GM12878 (cell line): ENCODE results near the gene ARHGAP26. TPM values are rescaled to one million over a fixed set of nuclear protein-coding genes. Genes with fewer than 3 reads are reported as not detected.

ENCODE experiments used
- ATAC-seq: fragments of 200-7000 bp; cut with Tn5 transposase; 3 replicates; pipeline ENCODE4 v1.9.1; 2020; ENCODE audit warnings: mild to moderate bottlenecking, moderate library complexity
- BruUV-seq: library from RNA; stranded (reverse); fragments of 400-500 nt; replicated peaks from 2 replicates; lab custom pipeline; 2021; lab: Mats Ljungman, UMichigan
- CTCF ChIA-PET: fragments of 300-600 bp; sonication (Branson Sonifier 250); formaldehyde crosslinking; extraction: SDS; loops from one replicate; lab custom pipeline; 2021; ENCODE audit warnings: inconsistent platforms; lab: Yijun Ruan, JAX
- POLR2A ChIA-PET: fragments of 350-600 bp; formaldehyde crosslinking; extraction: SDS; loops from one replicate; lab custom pipeline; 2021; ENCODE audit warnings: inconsistent platforms; lab: Charles Lee
- RAD21 ChIA-PET: fragments of 300-600 bp; sonication (Branson Sonifier 250); formaldehyde crosslinking; loops from one replicate; lab custom pipeline; 2023; ENCODE audit warnings: antibody characterized with exemption; ENCODE audit not compliant: unreplicated experiment; lab: Charles Lee
- SMC1A ChIA-PET: fragments of 300-600 bp; sonication (Branson Sonifier 250); formaldehyde crosslinking; loops from one replicate; lab custom pipeline; 2023; ENCODE audit not compliant: unreplicated experiment, uncharacterized antibody; lab: Charles Lee
- DNase-seq: peaks from one replicate; pipeline ENCODE4 v3.0.0-alpha.2; 2011; ENCODE audit warnings: low read depth, low spot score
- FAIRE-seq: peaks from 3 replicates; lab custom pipeline; 2011; peaks lifted over from hg19 to GRCh38; lab: Jason Lieb, UNC
- H2AFZ ChIP-seq: 2 replicates; pipeline ENCODE4 v1.6.0; 2011; ENCODE audit warnings: low read depth, low read length, control low read depth; ENCODE audit not compliant: control insufficient read depth
- H3K27ac ChIP-seq: 2 replicates; pipeline ENCODE4 v1.5.1; 2011; ENCODE audit warnings: control low read depth; ENCODE audit not compliant: control insufficient read depth, insufficient read depth
- H3K27me3 ChIP-seq, 2 experiments: replicated peaks in 1 of 2; 2 replicates each; pipeline versions ENCODE4 v1.6.0 to v1.6.1; 2011; ENCODE audit warnings: low read length in 1 of 2; ENCODE audit not compliant: control insufficient read depth in 2 of 2, insufficient read depth in 2 of 2
- H3K36me3 ChIP-seq, 2 experiments: 2 replicates each; pipeline ENCODE4 v1.5.1; 2011; ENCODE audit warnings: low read length in 1 of 2; ENCODE audit not compliant: control insufficient read depth in 2 of 2, insufficient read depth in 2 of 2
- H3K4me1 ChIP-seq: 2 replicates; pipeline ENCODE4 v1.6.1; 2011; ENCODE audit warnings: mild to moderate bottlenecking, low read length, moderate library complexity, mixed read lengths; ENCODE audit not compliant: control insufficient read depth, insufficient read depth
- H3K4me2 ChIP-seq: 2 replicates; pipeline ENCODE4 v1.6.0; 2011; ENCODE audit warnings: control low read depth; ENCODE audit not compliant: control insufficient read depth, insufficient read depth
- H3K4me3 ChIP-seq: fragments of 200-600 bp; sonication (generic); 2 replicates; pipeline ENCODE4 v1.5.1; 2016
- H3K79me2 ChIP-seq: 2 replicates; pipeline ENCODE4 v1.6.0; 2011; ENCODE audit warnings: low read length; ENCODE audit not compliant: control insufficient read depth, insufficient read depth
- H3K9ac ChIP-seq: 2 replicates; pipeline ENCODE4 v1.8.0; 2011; ENCODE audit warnings: low read length, control low read depth, mixed read lengths; ENCODE audit not compliant: control insufficient read depth, insufficient read depth
- H3K9me3 ChIP-seq: replicated peaks from 3 replicates; pipeline ENCODE4 v1.5.1; 2011; ENCODE audit warnings: mild to moderate bottlenecking, low read length; ENCODE audit not compliant: control insufficient read depth, insufficient read depth
- H4K20me1 ChIP-seq: 2 replicates; pipeline ENCODE4 v1.6.0; 2011; ENCODE audit not compliant: control insufficient read depth, insufficient read depth
- CBX3 ChIP-seq: fragments of 200-600 bp; sonication (generic); IDR thresholded peaks from 2 replicates; pipeline ENCODE4 v1.6.1; 2016; ENCODE audit warnings: low read depth, borderline replicate concordance
- CREM ChIP-seq: IDR thresholded peaks from 2 replicates; pipeline ENCODE4 v1.6.1; 2014; ENCODE audit warnings: antibody characterized with exemption, low read depth
- HDAC2 ChIP-seq: fragments of 200-600 bp; sonication (generic); IDR thresholded peaks from 2 replicates; pipeline ENCODE4 v1.6.1; 2017
- NFXL1 ChIP-seq: fragments of 450-650 bp; IDR thresholded peaks from 2 replicates; pipeline ENCODE4 v1.6.1; 2017; ENCODE audit warnings: antibody characterized with exemption, mild to moderate bottlenecking, borderline replicate concordance
- SIX5 ChIP-seq: IDR thresholded peaks from 2 replicates; pipeline ENCODE4 v1.6.1; 2011; ENCODE audit warnings: mild to moderate bottlenecking, low read depth, low read length, moderate library complexity; ENCODE audit not compliant: severe bottlenecking
- SMC3 ChIP-seq: IDR thresholded peaks from 2 replicates; pipeline ENCODE4 v1.6.1; 2011; ENCODE audit warnings: low read length, improper control_type of control experiment, borderline replicate concordance
- TCF7 ChIP-seq: IDR thresholded peaks from 2 replicates; pipeline ENCODE4 v1.6.1; 2014; ENCODE audit warnings: antibody characterized with exemption, borderline replicate concordance
- WRNIP1 ChIP-seq: IDR thresholded peaks from 2 replicates; pipeline ENCODE4 v1.6.1; 2011; ENCODE audit warnings: low read depth, low read length, improper control_type of control experiment, borderline replicate concordance
- ZNF207 ChIP-seq: fragments of 450-650 bp; IDR thresholded peaks from 2 replicates; pipeline ENCODE4 v1.6.1; 2014; ENCODE audit warnings: antibody characterized with exemption, mild to moderate bottlenecking, borderline replicate concordance
- WGBS: methylation state at CpG from one replicate; pipeline ENCODE4 v1.1.6; 2016; ENCODE audit warnings: low lambda C conversion rate; ENCODE audit not compliant: insufficient replicate concordance, insufficient coverage; ENCODE audit errors: missing lambda C conversion rate; 5-methylcytosine and 5-hydroxymethylcytosine counted together
- in situ Hi-C: fragments of 300-500 bp; cut with MboI; formaldehyde crosslinking; loops from 9 replicates; pipeline ENCODE4 v1.14.3; 2018; ENCODE audit warnings: mixed read lengths
- intact Hi-C: fragments of 100-400 bp; cut with micrococcal nuclease; formaldehyde crosslinking; loops from one replicate; pipeline ENCODE4 v1.14.2; 2022; ENCODE audit not compliant: unreplicated experiment
- polyA plus RNA-seq, 11 experiments: library from polyadenylated mRNA; depleted of rRNA in 4 of 11; unstranded in 6 of 11; stranded (reverse) in 5 of 11; fragments of >200 nt; fragmentation: Nextera tagmentation in 4 of 11; fragmentation: Illumina TruSeq in 1 of 11; extraction: Ambion mirVana in 4 of 11; extraction: Trizol in 1 of 11; gene quantifications; 1 replicate in 1 of 11; 2 replicates in 10 of 11; pipeline versions ENCODE4 v1.2.1 to v1.2.3, GENCODE V29; 2011 to 2016; ENCODE audit warnings: inconsistent platforms in 2 of 11, missing spikeins in 2 of 11, low read depth in 1 of 11
- total RNA-seq, 4 experiments: library from RNA; depleted of rRNA in 3 of 4; stranded (reverse); fragments of >200 nt in 3 of 4; fragmentation: Illumina TruSeq in 1 of 4; extraction: Trizol in 1 of 4; gene quantifications; 2 replicates each; pipeline versions ENCODE4 v1.2.1 to v1.2.3, GENCODE V29; 2013 to 2021
- TF ChIP-seq, protein P1 (sequence below): fragments of 450-650 bp; IDR thresholded peaks from 2 replicates; pipeline ENCODE4 v1.6.1; 2016; ENCODE audit warnings: mild to moderate bottlenecking
- TF ChIP-seq, protein P2 (sequence below): fragments of 450-650 bp; IDR thresholded peaks from 2 replicates; pipeline ENCODE4 v1.6.1; 2017; ENCODE audit warnings: borderline replicate concordance
- TF ChIP-seq, protein P3 (sequence below): IDR thresholded peaks from 2 replicates; pipeline ENCODE4 v1.6.1; 2012; ENCODE audit warnings: improper control_type of control experiment, low read depth, low read length; ENCODE audit not compliant: insufficient replicate concordance
- TF ChIP-seq, protein P4 (sequence below): fragments of 450-650 bp; formaldehyde crosslinking; IDR thresholded peaks from 2 replicates; pipeline ENCODE4 v1.4.0; 2022; ENCODE audit warnings: mild to moderate bottlenecking, moderate library complexity

The ARHGAP26 gene
- total and polyA plus RNA-seq, 10 of the 15 experiments (the other 5 are each of a cell fraction or from before 2014, with no cell fraction given): 9.4 to 41.5 (median 19.3) TPM

DNA sequence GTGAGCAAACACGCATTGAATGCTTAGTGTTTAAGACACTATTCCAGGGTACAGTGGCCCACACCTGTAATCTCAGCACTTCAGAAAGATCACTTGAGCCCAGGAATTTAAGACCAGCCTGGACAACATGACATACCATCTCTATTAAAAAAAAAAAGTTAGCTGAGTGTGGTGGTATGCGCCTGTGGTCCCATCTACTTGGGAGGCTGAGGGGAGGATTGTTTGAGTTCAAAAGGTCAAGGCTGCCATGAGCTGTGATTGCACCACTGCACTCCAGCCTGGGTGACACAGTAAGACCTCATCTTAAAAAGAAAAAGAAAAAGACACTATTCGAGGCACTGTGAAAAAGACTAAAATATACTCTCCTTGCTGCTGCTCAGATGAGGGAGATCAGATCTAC is 392.6 kb downstream of the ARHGAP26 start:
- Histone ChIP-seq H2AFZ (no peak overlapping the region), H3K4me2 (no peak overlapping the region), H3K27me3 (no peaks in the 10 kb centered on the region), H3K9me3 (no peaks in the 10 kb centered on the region), H3K4me1 (no peaks in the 10 kb centered on the region; the same call in 1 of the 2 replicates), H3K79me2 (no peaks in the 10 kb centered on the region), H3K9ac (no peak overlapping the region), H3K4me3 (no peak overlapping the region), H3K27ac (no peak overlapping the region), H4K20me1 (no peaks in the 10 kb centered on the region), H3K36me3 (no peaks in the 10 kb centered on the region; a peak in 1 of 4 replicates)
- ATAC-seq (no peak), FAIRE-seq (no peak), DNase-seq (no peak)
- WGBS: 98% methylated on average over 3 of the region's 3 CpGs
- CTCF ChIA-PET: interaction anchor here (0.9 kb wide), 1 partner anchor 143 kb away, joined by 4 read pairs; no protein-coding TSS in a partner anchor
- RAD21 ChIA-PET: interaction anchor here (3.3 kb wide), 1 partner anchor 20 kb away, joined by 8 read pairs; no protein-coding TSS in a partner anchor
- no TSS peak for BruUV-seq
- SMC1A ChIA-PET: interaction anchor here (1.3 to 2.9 kb wide), 2 partner anchors 9 to 30 kb away, joined by 3 to 15 read pairs; no protein-coding TSS in a partner anchor
- POLR2A ChIA-PET: interaction anchor here (0.6 to 1.7 kb wide), 2 partner anchors 16 to 104 kb away, joined by 3 read pairs; no protein-coding TSS in a partner anchor
- intact Hi-C loops: no loop called here
- in situ Hi-C loops: no loop called here
- TF ChIP-seq TCF7: no peak
- TF ChIP-seq SIX5: no peak
- no peak for TF ChIP-seq CREM
- TF ChIP-seq HDAC2: no peak
- TF ChIP-seq, protein P1, sequence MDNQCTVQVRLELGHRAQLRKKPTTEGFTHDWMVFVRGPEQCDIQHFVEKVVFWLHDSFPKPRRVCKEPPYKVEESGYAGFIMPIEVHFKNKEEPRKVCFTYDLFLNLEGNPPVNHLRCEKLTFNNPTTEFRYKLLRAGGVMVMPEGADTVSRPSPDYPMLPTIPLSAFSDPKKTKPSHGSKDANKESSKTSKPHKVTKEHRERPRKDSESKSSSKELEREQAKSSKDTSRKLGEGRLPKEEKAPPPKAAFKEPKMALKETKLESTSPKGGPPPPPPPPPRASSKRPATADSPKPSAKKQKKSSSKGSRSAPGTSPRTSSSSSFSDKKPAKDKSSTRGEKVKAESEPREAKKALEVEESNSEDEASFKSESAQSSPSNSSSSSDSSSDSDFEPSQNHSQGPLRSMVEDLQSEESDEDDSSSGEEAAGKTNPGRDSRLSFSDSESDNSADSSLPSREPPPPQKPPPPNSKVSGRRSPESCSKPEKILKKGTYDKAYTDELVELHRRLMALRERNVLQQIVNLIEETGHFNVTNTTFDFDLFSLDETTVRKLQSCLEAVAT: no peak
- TF ChIP-seq NFXL1: no peak
- TF ChIP-seq, protein P2, sequence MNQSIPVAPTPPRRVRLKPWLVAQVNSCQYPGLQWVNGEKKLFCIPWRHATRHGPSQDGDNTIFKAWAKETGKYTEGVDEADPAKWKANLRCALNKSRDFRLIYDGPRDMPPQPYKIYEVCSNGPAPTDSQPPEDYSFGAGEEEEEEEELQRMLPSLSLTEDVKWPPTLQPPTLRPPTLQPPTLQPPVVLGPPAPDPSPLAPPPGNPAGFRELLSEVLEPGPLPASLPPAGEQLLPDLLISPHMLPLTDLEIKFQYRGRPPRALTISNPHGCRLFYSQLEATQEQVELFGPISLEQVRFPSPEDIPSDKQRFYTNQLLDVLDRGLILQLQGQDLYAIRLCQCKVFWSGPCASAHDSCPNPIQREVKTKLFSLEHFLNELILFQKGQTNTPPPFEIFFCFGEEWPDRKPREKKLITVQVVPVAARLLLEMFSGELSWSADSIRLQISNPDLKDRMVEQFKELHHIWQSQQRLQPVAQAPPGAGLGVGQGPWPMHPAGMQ: no peak
- no peak for TF ChIP-seq ZNF207
- TF ChIP-seq WRNIP1: no peak
- no peak for TF ChIP-seq CBX3
- TF ChIP-seq SMC3: no peak
- TF ChIP-seq, protein P3, sequence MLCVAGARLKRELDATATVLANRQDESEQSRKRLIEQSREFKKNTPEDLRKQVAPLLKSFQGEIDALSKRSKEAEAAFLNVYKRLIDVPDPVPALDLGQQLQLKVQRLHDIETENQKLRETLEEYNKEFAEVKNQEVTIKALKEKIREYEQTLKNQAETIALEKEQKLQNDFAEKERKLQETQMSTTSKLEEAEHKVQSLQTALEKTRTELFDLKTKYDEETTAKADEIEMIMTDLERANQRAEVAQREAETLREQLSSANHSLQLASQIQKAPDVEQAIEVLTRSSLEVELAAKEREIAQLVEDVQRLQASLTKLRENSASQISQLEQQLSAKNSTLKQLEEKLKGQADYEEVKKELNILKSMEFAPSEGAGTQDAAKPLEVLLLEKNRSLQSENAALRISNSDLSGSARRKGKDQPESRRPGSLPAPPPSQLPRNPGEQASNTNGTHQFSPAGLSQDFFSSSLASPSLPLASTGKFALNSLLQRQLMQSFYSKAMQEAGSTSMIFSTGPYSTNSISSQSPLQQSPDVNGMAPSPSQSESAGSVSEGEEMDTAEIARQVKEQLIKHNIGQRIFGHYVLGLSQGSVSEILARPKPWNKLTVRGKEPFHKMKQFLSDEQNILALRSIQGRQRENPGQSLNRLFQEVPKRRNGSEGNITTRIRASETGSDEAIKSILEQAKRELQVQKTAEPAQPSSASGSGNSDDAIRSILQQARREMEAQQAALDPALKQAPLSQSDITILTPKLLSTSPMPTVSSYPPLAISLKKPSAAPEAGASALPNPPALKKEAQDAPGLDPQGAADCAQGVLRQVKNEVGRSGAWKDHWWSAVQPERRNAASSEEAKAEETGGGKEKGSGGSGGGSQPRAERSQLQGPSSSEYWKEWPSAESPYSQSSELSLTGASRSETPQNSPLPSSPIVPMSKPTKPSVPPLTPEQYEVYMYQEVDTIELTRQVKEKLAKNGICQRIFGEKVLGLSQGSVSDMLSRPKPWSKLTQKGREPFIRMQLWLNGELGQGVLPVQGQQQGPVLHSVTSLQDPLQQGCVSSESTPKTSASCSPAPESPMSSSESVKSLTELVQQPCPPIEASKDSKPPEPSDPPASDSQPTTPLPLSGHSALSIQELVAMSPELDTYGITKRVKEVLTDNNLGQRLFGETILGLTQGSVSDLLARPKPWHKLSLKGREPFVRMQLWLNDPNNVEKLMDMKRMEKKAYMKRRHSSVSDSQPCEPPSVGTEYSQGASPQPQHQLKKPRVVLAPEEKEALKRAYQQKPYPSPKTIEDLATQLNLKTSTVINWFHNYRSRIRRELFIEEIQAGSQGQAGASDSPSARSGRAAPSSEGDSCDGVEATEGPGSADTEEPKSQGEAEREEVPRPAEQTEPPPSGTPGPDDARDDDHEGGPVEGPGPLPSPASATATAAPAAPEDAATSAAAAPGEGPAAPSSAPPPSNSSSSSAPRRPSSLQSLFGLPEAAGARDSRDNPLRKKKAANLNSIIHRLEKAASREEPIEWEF: no peak
- TF ChIP-seq, protein P4, sequence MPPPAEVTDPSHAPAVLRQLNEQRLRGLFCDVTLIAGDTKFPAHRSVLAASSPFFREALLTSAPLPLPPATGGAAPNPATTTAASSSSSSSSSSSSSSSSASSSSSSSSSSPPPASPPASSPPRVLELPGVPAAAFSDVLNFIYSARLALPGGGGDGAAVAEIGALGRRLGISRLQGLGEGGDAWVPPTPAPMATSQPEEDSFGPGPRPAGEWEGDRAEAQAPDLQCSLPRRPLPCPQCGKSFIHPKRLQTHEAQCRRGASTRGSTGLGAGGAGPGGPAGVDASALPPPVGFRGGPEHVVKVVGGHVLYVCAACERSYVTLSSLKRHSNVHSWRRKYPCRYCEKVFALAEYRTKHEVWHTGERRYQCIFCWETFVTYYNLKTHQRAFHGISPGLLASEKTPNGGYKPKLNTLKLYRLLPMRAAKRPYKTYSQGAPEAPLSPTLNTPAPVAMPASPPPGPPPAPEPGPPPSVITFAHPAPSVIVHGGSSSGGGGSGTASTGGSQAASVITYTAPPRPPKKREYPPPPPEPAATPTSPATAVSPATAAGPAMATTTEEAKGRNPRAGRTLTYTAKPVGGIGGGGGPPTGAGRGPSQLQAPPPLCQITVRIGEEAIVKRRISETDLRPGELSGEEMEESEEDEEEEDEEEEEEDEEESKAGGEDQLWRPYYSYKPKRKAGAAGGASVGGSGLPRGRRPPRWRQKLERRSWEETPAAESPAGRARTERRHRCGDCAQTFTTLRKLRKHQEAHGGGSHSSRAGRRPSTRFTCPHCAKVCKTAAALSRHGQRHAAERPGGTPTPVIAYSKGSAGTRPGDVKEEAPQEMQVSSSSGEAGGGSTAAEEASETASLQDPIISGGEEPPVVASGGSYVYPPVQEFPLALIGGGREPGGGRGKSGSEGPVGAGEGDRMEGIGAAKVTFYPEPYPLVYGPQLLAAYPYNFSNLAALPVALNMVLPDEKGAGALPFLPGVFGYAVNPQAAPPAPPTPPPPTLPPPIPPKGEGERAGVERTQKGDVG (CRISPR knock-in tag): no peak
